ENCODE results near the gene ZEB1. TPM values are rescaled to one million over a fixed set of nuclear protein-coding genes. Genes with fewer than 3 reads are reported as not detected.

The ZEB1 gene
- total and polyA plus RNA-seq, 7 donors: 5.5 to 255 (median 215) TPM

GRCh38 chr10:31303212-31303611 lies 15.8 kb upstream of the ZEB1 start:
- Histone ChIP-seq H3K27ac (no peak overlapping the region), H3K4me1 (peaks cover 0 to 14% (median 6%) of the 10 kb centered on the region in 4 donors), H3K27me3 (no peaks in the 10 kb centered on the region), H3K36me3 (no peaks in the 10 kb centered on the region), H3K9me3 (no peaks in the 10 kb centered on the region), H3K4me3 (no peak overlapping the region)
- no peak for DNase-seq
- no peak for TF ChIP-seq CTCF (IDR thresholded peaks at IDR 0.05)
- whole genome bisulfite sequencing, 2 donors: 73% methylated on average over 3 of the region's 3 CpGs
- intact Hi-C loops (cut with DNase I): no loop called here

DNA sequence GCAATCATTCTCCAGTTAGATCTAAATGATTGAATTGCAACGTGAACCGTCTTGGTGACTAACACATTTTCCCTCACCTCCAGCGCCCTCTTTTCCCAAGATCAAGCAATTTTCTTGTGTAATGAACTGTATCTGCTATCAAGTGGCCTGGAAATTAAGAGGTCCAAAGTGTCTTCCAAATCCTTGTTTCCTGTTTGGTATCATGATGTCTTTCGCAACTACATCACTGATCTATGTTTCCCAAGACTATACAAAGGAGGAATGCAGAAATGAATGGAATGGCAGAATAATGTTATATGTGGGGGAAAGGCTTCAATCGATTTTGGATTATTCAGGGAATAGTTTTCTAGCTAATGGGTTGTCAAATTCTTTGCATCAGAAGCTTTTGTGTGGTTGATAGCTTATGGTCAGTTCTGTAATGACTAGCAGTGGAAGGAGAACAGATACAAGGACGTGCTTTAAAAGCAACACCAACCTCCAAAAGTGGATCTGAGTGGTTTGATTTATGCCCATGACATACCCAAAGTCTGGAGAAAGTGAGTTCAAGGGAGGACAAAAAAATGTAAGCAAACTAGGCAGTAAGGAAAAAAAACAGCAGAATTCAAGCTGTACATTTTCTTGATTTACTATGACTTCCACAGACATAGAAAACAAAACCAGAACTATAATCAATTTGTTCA lies 14.6 kb upstream of the ZEB1 start:
- no peaks in the 10 kb centered on the region for H3K27me3 ChIP-seq
- DNase-seq: no peak
- WGBS, 2 donors: 48 to 75% methylated on average over 6 of the region's 6 CpGs
- no peaks in the 10 kb centered on the region for H3K36me3 ChIP-seq
- H3K9me3 ChIP-seq: no peaks in the 10 kb centered on the region
- intact Hi-C loops (cut with DNase I): no loop called here
- peaks cover 0 to 14% (median 6%) of the 10 kb centered on the region in 4 donors for H3K4me1 ChIP-seq
- no peak overlapping the region for H3K27ac ChIP-seq
- no peak for TF ChIP-seq POLR2A (IDR thresholded peaks at IDR 0.05)
- TF ChIP-seq POLR2AphosphoS5 (IDR thresholded peaks at IDR 0.05): no peak
- no peak for TF ChIP-seq CTCF (IDR thresholded peaks at IDR 0.05)
- TF ChIP-seq EP300 (IDR thresholded peaks at IDR 0.05): no peak
- no peak overlapping the region for H3K4me3 ChIP-seq

- intact Hi-C loops (cut with DNase I): no loop called here
These were observed 5.6 kb upstream of the ZEB1 start for GRCh38 chr10:31313396-31313795.

DNA sequence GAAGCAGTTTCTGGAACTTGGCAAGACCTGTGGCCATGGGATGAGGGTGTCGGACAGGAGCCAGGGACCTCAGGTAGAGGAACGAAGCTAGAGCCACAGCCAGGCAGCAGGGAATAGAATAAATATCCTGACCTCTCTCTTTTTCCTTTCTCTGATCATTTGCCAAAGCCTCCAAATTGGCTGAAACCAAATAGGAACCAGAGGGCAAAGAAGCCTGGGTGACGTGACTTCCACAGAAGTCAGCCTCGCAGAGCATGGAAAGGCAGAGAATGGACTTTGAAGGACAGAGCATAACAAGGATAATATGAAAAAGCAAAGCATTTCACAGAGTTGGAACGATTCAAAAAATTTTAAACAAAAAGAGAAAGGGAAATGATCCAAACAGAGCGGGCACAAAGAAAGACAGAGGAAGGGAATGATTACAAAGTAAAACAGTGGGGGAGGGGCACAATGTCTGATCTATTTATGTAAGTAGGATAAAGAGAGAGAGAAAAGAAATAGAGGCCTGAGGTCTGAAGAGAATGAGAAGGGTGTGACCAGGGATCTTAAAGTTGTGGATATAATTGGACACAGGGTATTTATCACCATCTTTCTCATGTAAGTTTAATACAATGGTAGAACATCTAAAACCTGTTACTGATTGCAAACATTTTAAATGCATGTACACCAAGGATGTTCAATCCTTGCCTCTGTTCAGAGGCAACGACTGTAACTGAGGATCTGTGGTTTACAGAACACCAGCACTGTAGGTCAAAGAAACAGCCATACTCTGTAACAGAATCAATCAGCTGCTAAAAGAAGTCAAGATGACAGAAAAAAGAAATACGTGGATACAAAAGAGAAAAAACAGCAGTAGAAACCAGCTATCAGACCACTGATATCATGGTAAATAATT lies 4.5 kb upstream of the ZEB1 start:
- intact Hi-C loops (cut with DNase I): loop anchor here (5.0 kb wide), 2 partner anchors 443 to 587 kb away; no protein-coding TSS in a partner anchor
- Histone ChIP-seq H3K4me3 (no peak overlapping the region), H3K27ac (peak overlapping the region in 1 of 4 donors; percentile 10), H3K9me3 (no peaks in the 10 kb centered on the region), H3K4me1 (peaks cover 0 to 5% (median 1%) of the 10 kb centered on the region in 4 donors), H3K27me3 (no peaks in the 10 kb centered on the region), H3K36me3 (no peaks in the 10 kb centered on the region)
- TF ChIP-seq POLR2AphosphoS5 (IDR thresholded peaks at IDR 0.05): no peak
- TF ChIP-seq EP300 (IDR thresholded peaks at IDR 0.05): no peak
- WGBS, 2 donors: 75 to 76% methylated on average over 8 of the region's 8 CpGs
- DNase-seq: no peak

More at GRCh38 chr10:31313396-31313795, 5.6 kb upstream of the ZEB1 start:
- Histone ChIP-seq H3K4me1 (peaks cover 0 to 5% (median 1%) of the 10 kb centered on the region in 4 donors), H3K27me3 (no peaks in the 10 kb centered on the region), H3K36me3 (no peaks in the 10 kb centered on the region), H3K4me3 (no peak overlapping the region), H3K9me3 (no peaks in the 10 kb centered on the region), H3K27ac (no peak overlapping the region)
- no peak for TF ChIP-seq CTCF (IDR thresholded peaks at IDR 0.05)
- TF ChIP-seq EP300 (IDR thresholded peaks at IDR 0.05): no peak
- no peak for TF ChIP-seq POLR2AphosphoS5 (IDR thresholded peaks at IDR 0.05)
- TF ChIP-seq POLR2A (IDR thresholded peaks at IDR 0.05): no peak
- no peak for DNase-seq
- 88 to 95% methylated on average over 3 of the region's 3 CpGs for WGBS, 2 donors

DNA sequence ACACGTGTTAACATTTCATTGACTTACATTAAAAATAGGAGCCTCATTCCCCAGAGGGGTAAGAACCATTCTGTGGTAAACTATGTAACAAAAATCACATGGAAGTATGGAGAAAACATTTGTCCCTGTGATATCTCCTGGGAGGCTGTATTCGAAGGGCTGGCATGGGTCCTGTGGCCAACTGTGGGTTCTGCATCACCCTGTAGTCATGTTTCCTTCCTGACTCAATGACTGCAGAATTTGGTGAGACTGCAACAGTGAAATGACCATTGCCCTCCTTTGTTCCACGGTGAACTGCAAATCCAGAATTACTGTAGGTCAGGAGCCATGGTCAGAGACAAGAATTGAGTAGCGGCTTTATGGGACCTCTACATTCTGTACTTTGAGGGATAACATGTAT lies 3.6 kb upstream of the ZEB1 start:
- intact Hi-C loops (cut with DNase I): loop anchor here (5.0 kb wide), 2 partner anchors 442 to 588 kb away; no protein-coding TSS in a partner anchor
- DNase-seq: no peak
- H3K4me3 ChIP-seq: no peak overlapping the region
- 72 to 81% methylated on average over 4 of the region's 4 CpGs for WGBS, 2 donors
- no peaks in the 10 kb centered on the region for H3K27me3 ChIP-seq
- H3K9me3 ChIP-seq: no peaks in the 10 kb centered on the region
- H3K4me1 ChIP-seq: peaks cover 0 to 5% (median 1%) of the 10 kb centered on the region in 4 donors
- no peaks in the 10 kb centered on the region for H3K36me3 ChIP-seq
- TF ChIP-seq EP300 (IDR thresholded peaks at IDR 0.05) (no peak), POLR2AphosphoS5 (IDR thresholded peaks at IDR 0.05) (no peak), POLR2A (IDR thresholded peaks at IDR 0.05) (no peak), CTCF (IDR thresholded peaks at IDR 0.05) (no peak)
- peak overlapping the region in 1 of 4 donors; percentile 10 for H3K27ac ChIP-seq

All from sigmoid colon (tissue), 7 donors.